Lower lobe of right lung (tissue), 2 donors: Measurements from ENCODE around the gene SPRN. TPM values are rescaled to one million over a fixed set of nuclear protein-coding genes. Genes with fewer than 3 reads are reported as not detected.
A peak's percentile ranks its signal among the peaks of the same experiment; 100 is the strongest.
"Not testable (repeated sequence)": the region's sequence is repeated elsewhere in the genome, so short reads cannot be mapped to it uniquely, and the experiment has no call there.

Source experiments
- ATAC-seq, 2 donors: fragments of 200-7000 bp; cut with Tn5 transposase; one replicate each; pipeline ENCODE4 v1.9.1; 2020 to 2022; ENCODE audit warnings: mild to moderate bottlenecking in 2 of 2, moderate library complexity in 2 of 2
- DNase-seq: peaks from one replicate; pipeline ENCODE4 v3.0.0-alpha.2; 2020
- H3K27ac ChIP-seq: fragments of 200-600 bp; one replicate; pipeline ENCODE4 v1.8.0; 2022
- H3K27me3 ChIP-seq: fragments of 200-600 bp; one replicate; pipeline ENCODE4 v1.8.0; 2022; ENCODE audit warnings: low read depth
- H3K36me3 ChIP-seq: fragments of 200-600 bp; one replicate; pipeline ENCODE4 v1.8.0; 2022; ENCODE audit warnings: mild to moderate bottlenecking
- H3K4me1 ChIP-seq: fragments of 200-600 bp; one replicate; pipeline ENCODE4 v1.8.0; 2022
- H3K4me3 ChIP-seq: fragments of 200-600 bp; one replicate; pipeline ENCODE4 v1.8.0; 2022; ENCODE audit warnings: mild to moderate bottlenecking
- H3K9me3 ChIP-seq: fragments of 200-600 bp; one replicate; pipeline ENCODE4 v1.8.0; 2022
- intact Hi-C: fragments of 100-400 bp; cut with DNase I; formaldehyde crosslinking; loops from one replicate; pipeline ENCODE4 v1.11.0; 2022
- total RNA-seq: library from RNA; stranded (reverse); fragmentation: NEBNext Ultra II Directional; extraction: Animal tissue kit (Norgen Biotek cat#: 25700); gene quantifications from one replicate; pipeline ENCODE4 v1.2.1, GENCODE V29; 2021
- TF ChIP-seq, protein P1 (sequence below): fragments of 200-600 bp; IDR thresholded peaks from one replicate; pipeline ENCODE4 v1.8.0; 2022; ENCODE audit warnings: antibody characterized with exemption, mild to moderate bottlenecking
- donor health status: DM: no; HTN: yes; CAD: no; lungs with severe emphysema.

The SPRN gene
- total RNA-seq, 1 donor from 2014 or later: not detected

DNA sequence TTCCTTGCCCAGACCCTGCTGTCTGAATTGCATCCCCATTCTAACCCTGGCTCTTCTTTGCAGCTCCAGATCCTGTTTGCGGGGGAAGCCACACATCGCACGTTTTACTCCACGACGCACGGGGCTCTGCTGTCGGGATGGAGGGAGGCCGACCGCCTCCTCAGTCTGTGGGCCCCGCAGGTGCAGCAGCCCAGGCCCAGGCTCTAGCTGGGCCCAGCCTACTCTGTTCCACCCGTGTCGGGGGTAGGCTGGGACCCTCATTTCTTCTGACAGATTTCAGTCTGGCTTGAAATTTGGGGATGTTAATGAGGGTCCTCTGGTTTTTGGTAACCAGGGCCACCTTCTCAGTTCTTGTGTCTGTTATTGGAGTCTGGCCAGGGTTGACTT lies 33.2 kb downstream of the SPRN start:
- TF ChIP-seq, protein P1, sequence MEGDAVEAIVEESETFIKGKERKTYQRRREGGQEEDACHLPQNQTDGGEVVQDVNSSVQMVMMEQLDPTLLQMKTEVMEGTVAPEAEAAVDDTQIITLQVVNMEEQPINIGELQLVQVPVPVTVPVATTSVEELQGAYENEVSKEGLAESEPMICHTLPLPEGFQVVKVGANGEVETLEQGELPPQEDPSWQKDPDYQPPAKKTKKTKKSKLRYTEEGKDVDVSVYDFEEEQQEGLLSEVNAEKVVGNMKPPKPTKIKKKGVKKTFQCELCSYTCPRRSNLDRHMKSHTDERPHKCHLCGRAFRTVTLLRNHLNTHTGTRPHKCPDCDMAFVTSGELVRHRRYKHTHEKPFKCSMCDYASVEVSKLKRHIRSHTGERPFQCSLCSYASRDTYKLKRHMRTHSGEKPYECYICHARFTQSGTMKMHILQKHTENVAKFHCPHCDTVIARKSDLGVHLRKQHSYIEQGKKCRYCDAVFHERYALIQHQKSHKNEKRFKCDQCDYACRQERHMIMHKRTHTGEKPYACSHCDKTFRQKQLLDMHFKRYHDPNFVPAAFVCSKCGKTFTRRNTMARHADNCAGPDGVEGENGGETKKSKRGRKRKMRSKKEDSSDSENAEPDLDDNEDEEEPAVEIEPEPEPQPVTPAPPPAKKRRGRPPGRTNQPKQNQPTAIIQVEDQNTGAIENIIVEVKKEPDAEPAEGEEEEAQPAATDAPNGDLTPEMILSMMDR: no peak
- H3K36me3 ChIP-seq: peaks cover 8% of the 10 kb centered on the region
- peaks cover 18% of the 10 kb centered on the region for H3K4me1 ChIP-seq
- peak; percentile 42 for DNase-seq
- no peaks in the 10 kb centered on the region for H3K27me3 ChIP-seq
- intact Hi-C loops: no loop called here
- H3K27ac ChIP-seq: no peak overlapping the region
- H3K4me3 ChIP-seq: no peak overlapping the region
- H3K9me3 ChIP-seq: no peaks in the 10 kb centered on the region
- ATAC-seq: no peak

DNA sequence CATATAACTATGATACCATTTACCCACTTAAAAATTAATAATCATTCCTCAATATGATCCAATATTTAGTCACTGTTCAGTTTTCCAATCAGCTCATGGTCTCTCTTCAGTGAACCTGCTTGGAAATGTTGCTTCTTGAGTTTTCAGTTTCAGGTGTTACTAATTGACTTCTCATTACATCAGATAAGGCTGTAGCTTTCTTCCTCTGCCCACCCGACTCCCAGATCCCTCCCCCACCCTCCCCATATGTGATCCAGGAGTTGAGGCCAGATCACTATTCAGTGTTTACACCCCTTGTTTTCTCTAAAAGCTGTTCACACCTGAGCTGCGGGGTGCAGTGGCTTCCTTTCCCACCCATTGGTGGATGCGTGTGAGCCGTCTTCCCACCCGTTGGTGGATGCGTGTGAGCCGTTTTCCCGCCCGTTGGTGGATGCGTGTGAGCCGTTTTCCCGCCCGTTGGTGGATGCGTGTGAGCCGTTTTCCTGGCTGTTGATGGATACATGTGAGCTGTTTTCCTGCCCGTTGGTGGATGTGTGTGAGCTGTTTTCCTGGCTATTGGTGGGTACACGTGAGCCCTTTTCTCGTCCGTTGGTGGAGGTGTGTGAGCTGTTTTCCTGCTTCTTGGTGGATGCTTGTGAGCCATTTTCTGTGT lies 33.7 kb downstream of the SPRN start:
- no peak for DNase-seq
- no peak for ATAC-seq
- intact Hi-C loops: no loop called here
- H3K9me3 ChIP-seq: no peaks in the 10 kb centered on the region
- peaks cover 2% of the 10 kb centered on the region for H3K36me3 ChIP-seq
- no peak overlapping the region for H3K27ac ChIP-seq
- TF ChIP-seq, protein P1: no peak
- no peak overlapping the region for H3K4me3 ChIP-seq
- H3K4me1 ChIP-seq: peaks cover 17% of the 10 kb centered on the region
- H3K27me3 ChIP-seq: no peaks in the 10 kb centered on the region

DNA sequence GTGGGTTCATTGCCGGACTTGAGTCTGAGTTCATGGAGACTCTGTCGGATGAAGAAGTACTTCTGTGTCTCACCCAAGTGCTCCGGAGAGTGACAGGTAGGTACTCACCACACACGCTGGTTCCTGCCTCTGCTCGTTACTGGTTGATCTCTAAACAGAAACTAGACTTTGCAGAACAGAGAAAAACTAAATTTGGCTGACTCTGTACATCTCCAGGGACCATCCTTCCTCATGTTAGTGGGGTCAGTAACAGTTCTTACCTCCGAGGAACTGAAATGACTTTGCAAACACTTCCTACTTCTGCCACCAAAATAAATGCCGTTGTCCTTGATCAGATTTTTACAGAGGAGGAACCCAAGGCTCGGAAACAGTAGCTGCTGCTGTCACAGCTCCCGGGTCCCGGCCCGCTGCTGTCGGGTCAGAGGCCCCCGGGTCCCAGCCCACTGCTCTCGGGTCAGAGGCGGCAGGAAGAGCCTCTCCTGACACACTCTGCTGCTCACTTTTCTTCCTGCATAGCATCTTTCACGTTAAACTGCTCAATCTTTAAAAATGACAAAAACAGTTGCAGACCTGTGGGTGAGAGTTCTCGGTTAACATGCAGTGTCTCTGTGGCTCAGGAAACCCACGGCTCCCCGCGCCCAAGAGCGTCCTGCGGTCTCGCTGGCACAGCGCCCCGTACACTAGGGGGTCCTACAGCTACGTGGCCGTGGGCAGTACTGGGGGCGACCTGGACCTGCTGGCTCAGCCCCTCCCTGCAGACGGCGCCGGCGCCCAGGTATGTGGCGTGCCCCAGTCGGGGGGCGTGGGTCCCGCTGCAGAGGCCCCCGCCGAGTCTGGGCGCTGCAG lies 35.2 kb downstream of the SPRN start:
- H3K36me3 ChIP-seq: peaks cover 2% of the 10 kb centered on the region
- no peaks in the 10 kb centered on the region for H3K27me3 ChIP-seq
- H3K27ac ChIP-seq: peak overlapping the region; percentile 64
- ATAC-seq (peak in 1 of 2 donors; percentile 31), DNase-seq (peak; percentile 49)
- no peaks in the 10 kb centered on the region for H3K9me3 ChIP-seq
- TF ChIP-seq, protein P1: no peak
- intact Hi-C loops: no loop called here
- H3K4me1 ChIP-seq: peaks cover 6% of the 10 kb centered on the region
- peak overlapping the region; percentile 34 for H3K4me3 ChIP-seq

DNA sequence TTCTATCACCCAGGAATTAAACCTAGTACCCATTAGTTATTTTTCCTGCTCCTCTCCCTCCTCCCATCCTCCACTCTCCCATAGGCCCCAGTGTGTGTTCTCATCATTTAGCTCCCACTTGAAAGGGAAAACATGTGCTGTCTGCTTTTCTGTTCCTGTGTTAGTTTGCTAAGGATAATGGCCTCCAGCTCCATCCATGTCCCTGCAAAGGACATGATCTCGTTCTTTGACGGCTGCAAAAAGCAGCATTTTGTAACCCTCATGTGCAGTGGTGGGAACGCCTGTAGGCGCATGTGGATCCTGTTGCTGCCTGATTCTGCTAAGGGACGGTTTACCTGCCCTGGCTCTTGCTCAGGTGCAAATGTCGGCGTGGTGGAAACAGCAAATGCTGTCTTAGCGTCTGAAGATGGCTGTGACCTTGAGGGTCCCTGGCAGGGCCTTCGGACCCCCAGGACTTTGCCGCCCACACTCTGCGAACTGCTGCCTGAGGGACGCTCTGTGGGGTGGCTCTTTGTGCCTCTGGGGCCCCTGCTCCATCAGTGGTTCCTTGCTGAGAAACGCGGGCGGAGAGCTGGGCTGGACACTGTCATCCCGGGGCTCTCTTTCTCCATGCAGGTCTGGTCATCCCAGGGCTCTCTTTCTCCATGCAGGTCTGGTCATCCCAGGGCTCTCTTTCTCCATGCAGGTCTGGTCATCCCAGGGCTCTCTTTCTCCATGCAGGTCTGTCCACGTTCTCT lies 36.0 kb downstream of the SPRN start:
- Histone ChIP-seq H3K9me3 (no peaks in the 10 kb centered on the region), H3K27ac (peak overlapping the region; percentile 64), H3K36me3 (peaks cover 9% of the 10 kb centered on the region), H3K27me3 (no peaks in the 10 kb centered on the region), H3K4me1 (peaks cover 4% of the 10 kb centered on the region), H3K4me3 (no peak overlapping the region)
- TF ChIP-seq, protein P1: no peak
- ATAC-seq (no peak), DNase-seq (peak; percentile 34)
- intact Hi-C loops: no loop called here

DNA sequence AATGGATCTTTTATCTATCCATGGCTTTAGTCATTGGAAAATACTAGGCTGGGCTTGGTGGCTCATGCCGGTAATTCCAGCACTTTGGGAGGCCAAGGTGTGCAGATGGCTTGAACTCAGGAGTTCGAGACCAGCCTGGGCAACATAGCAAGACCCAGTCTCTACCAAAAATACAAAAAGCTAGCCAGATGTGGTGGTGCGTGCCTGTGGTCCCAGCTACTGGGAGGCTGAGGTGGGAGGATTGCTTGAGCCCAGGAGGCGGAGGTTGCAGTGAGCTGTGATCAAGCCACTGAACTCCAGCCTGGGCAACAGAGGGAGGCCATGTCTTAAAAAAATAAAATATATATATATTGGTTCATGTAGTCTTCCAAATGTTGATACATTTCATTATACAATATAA lies 37.5 kb downstream of the SPRN start:
- ATAC-seq, H3K4me1 ChIP-seq, H3K9me3 ChIP-seq, DNase-seq, intact Hi-C loops, H3K27ac ChIP-seq, H3K36me3 ChIP-seq, H3K4me3 ChIP-seq, H3K27me3 ChIP-seq: not testable (repeated sequence)
